Fibroblast of skin of abdomen (primary cell): ENCODE measurements around the gene SLC1A2.

Experiments used
- DNase-seq: peaks from one replicate; pipeline ENCODE4 v3.0.0-alpha.2; 2013

Gene SLC1A2

GRCh38 chr11:35375332-35376117 lies 43.8 kb downstream of the SLC1A2 start:
- DNase-seq, result no peak

GRCh38 chr11:35373284-35373933 lies 45.9 kb downstream of the SLC1A2 start:
- DNase-seq, result no peak

GRCh38 chr11:35372565-35373283 lies 46.6 kb downstream of the SLC1A2 start:
- DNase-seq, result no peak

- peak; percentile 81 for DNase-seq
Measured at GRCh38 chr11:35367491-35367890, 51.9 kb downstream of the SLC1A2 start.

- DNase-seq, result no peak
Measured at GRCh38 chr11:35366798-35367197, 52.6 kb downstream of the SLC1A2 start.

- no peak for DNase-seq
Measured at GRCh38 chr11:35365961-35366360, 53.4 kb downstream of the SLC1A2 start.

- DNase-seq, result no peak
Measured at GRCh38 chr11:35365395-35365794, 54.0 kb downstream of the SLC1A2 start.

- peak; percentile 79 for DNase-seq
Measured at GRCh38 chr11:35363854-35364780, 55.2 kb downstream of the SLC1A2 start.

- DNase-seq, result peak; percentile 20
Measured at GRCh38 chr11:35363246-35363801, 56.0 kb downstream of the SLC1A2 start.

GRCh38 chr11:35362521-35362980 lies 56.8 kb downstream of the SLC1A2 start:
- DNase-seq, result peak; percentile 72

- no peak for DNase-seq
Measured at GRCh38 chr11:35360055-35360530, 59.3 kb downstream of the SLC1A2 start.

- no peak for DNase-seq
Measured at GRCh38 chr11:35359321-35360054, 59.9 kb downstream of the SLC1A2 start.

- DNase-seq, result no peak
Measured at GRCh38 chr11:35358391-35358790, 61.0 kb downstream of the SLC1A2 start.

GRCh38 chr11:35357923-35358322 lies 61.4 kb downstream of the SLC1A2 start:
- DNase-seq, result peak; percentile 69

GRCh38 chr11:35355102-35355749 lies 64.1 kb downstream of the SLC1A2 start:
- no peak for DNase-seq

GRCh38 chr11:35354644-35355043 lies 64.7 kb downstream of the SLC1A2 start:
- DNase-seq, result peak; percentile 64

GRCh38 chr11:35352077-35352888 lies 67.1 kb downstream of the SLC1A2 start:
- DNase-seq, result peak; percentile 80

- no peak for DNase-seq
Measured at GRCh38 chr11:35349897-35350296, 69.5 kb downstream of the SLC1A2 start.

GRCh38 chr11:35348898-35349687 lies 70.3 kb downstream of the SLC1A2 start:
- DNase-seq, result no peak
